HG03139 (cell line): Measurements from ENCODE around the gene IL36RN.

ENCODE experiments used
- ATAC-seq: cut with Tn5 transposase; IDR thresholded peaks from one replicate; pipeline ENCODE4 v1.9.1; 2021; ENCODE audit not compliant: unreplicated experiment

Gene IL36RN

DNA sequence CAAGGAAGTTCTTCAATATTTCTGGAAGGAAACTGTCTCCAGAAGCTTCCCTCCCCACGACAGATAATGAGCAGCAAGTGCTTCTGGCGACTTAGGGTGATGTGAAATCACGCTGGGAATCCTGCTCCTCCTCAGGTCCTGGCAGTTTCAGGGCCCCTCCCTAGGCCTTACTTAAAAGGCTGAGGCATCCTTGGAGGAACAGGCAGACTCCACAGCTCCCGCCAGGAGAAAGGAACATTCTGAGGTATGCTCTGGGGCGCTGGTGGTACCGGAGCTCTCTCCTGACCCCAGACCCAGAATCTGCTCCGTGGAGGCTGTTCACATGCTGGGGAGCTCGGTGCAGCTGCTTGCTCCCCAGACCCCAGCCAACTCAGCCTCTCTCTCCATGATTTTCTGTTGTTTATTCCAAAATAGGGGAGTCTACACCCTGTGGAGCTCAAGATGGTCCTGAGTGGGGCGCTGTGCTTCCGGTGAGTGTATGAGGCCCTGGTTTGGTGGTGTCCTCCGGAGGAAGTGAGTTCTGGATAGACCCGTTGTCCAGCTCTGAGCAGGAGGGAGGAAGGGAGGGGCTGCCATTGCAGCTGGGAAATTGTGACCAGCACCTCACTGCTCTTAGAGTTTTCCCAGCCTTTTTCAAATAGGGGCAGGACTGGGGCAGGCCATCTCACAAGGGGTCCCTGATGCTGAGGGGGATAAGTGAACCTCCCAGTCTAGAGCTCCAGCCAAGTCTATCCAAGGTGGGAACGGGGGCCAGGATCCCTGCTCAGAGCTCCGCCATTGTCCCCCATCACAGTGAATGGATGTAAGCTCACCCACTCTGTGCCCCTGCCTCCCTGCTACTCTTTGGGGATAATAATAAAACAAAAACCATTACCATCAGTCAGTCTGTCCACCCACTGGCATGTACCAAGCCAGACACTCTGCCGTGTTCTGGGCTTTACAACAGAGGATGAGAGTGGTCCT is at the start of gene IL36RN:
IL36RN (plus strand) TSS at position 201 of the 963 bp plus-strand sequence; CDS start at position 442, 241 bp downstream.
- no peak for ATAC-seq

DNA sequence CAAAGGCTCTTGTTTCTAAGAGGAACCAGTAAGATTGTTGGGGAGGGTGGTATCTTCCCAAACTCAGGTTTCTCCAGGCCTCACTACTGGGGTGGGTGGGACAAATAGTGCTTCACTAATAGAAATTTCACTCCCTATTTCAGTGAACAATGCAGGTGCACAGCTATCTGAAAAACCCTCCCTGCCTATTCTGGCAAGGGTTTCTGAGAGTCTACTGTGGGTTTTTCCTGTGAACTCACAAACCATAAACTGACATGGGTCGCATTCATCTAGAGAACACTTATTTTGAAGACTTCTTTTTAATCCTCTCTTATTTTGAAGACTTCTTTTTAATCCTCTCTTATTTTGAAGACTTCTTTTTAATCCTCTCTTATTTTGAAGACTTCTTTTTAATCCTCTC is 49.4 kb upstream of the IL36RN start:
- no peak for ATAC-seq

DNA sequence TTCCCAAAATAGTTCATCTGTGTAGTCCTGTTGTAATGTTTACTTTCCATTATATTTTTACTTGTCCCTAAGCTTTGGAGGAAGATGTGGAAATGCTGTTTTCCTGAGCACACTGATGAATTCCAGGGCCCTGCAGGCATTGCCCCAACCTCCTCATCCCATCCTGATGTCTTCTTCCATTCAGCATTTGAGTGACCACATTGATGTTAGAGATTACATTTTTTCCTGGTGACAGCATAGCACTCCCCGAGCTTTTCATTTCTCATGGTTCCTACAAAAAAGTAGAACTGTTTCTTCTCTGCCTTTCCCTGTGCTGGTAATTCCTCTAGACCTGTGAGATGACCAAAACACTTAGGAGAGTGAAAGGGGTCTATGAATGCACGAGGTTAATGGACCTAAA is 48.9 kb upstream of the IL36RN start:
- no peak for ATAC-seq

DNA sequence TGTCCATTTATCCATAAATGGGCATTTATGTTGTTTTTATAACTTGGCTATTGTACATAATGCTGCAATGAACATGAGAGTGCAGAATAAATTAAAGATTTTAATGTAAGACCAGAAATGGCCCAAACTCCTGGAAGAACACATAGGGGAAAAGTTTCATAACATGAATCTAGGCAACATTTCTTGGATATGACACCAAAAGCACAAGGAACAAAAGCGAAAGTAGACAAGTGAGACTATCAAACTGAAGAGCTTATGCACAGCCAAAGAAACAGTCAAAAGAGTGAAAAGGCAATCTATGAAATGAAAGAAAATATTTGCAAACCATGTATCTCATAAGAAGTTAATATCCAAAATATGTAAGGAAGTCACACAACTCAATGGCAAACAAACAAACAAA is 47.9 kb upstream of the IL36RN start:
- no peak for ATAC-seq

DNA sequence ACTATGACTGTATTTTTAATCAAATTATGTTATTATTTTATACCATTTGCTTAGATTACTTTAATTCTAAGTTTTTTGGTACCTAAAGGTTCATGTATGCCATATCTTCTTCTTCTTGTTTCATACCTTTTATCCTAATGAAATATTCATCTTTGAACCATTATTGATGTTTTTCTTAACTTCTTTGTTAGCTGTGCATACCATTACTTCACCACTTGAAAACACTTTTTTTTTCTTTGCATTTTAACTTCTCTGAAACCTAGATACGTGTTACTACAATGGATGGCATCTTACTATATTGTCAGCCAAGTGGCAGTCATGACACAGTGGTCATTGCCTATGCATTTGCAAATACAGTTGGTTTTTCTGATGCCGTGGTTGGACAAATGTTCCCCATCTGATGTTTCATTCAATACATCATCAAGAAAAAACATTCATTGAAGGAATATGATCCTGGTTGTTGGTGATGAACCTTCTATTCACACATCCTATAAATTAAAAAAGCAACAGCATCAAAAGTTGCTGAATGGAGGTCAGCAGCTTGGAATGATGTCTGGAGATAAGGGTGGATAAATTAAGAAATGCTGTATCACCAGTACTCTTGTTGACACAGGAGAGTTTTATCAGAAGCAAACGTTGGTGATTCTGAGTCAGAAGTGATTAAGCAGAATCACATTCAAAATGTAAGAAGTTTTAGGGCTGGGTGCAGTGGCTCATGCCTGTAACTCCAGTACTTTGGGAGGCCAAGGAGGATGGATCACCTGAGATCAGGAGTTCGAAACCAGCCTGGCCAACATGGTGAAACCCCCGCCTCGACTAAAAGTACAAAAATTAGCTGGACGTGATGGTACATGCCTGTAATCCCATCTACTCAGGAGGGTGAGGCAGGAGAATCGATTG is 46.3 kb upstream of the IL36RN start:
- no peak for ATAC-seq

DNA sequence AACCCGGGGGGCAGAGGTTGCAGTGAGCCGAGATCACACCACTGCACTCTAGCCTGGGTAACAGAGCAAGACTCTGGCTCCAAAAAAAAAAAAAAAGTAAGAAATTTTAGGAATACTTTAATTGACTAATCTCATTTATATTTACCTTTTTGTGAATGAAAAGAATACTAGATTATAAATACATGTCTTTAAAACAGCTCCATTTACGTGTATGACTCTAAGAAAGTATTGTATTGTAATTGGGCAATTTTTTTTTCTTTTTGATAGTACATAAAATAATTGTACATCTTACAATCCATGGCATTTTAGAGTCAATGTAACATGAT is 45.7 kb upstream of the IL36RN start:
- ATAC-seq: no peak

DNA sequence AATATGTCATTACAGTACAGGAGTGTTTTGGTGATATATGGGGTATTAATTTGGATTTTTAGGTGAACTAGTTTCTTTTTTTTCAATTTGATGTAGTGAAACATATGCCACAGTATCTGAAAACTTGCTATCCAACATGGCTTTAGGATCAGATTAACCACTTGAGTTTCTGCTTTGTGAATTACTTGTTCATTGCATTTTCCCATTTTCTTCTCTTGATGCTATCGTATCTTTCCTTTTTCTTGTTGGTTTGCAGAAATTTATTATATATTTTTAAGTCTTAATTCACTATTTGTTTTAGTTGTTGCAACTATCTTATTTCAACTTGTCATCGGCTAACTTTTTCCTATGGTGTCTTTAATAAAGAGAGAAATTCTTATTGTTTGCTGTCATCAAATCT is 44.9 kb upstream of the IL36RN start:
- ATAC-seq: no peak

DNA sequence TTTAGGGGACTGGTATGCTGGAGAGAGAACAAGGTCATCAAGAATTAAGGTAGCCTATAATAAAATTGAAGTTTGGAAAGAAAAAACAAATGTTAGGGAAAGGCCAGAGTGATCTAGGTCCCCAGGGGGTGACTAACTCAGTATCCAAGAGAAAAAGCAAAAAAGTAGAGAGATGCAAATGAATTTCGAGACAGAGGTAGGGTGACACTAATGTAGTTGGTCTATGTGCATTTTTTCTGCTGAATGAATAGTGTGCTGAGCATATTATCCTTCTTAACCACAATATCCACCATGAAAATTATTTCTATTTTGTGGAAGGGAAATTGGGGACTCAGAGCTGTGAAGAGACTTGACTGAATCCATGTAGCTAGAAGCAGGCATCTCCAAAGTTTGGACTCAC is 44.0 kb upstream of the IL36RN start:
- no peak for ATAC-seq

DNA sequence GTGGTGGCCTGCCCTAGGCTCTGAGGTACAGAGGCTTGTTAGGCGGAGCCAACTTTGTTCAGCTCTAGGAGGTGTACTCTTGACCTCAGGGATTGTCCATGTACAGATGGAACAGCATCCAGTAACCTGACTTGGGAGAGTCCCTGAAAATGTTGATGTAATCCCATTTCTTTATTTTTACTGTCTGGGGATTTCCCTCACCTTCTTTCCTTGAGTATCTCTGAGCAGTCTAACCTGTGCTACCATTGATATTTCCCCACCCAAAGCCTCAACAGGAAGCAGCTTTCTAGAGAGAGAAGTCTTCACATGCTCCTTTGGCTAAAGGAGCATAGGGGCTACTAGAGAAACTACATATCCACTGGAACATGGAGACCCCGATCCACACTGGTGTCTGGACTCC is 43.3 kb upstream of the IL36RN start:
- ATAC-seq: no peak

DNA sequence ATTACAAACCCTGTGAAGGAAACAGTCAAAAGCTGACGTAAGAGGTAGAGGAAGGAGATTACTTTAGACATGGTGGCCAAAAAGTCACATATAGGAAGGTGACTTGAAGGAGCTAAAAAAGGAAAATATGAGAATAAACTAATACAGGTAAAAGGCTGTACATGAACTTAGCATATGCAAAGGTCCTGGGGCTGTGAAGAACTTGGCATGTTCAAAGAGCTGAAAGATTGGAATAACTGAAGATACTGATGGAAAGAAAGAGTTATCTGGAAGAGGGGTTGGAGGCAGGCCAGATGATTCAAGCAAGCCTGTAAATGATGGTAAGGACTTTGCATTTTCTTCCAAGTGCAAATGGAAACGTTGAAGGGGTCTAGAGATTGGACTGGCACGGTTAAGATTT is 40.5 kb upstream of the IL36RN start:
- no peak for ATAC-seq

DNA sequence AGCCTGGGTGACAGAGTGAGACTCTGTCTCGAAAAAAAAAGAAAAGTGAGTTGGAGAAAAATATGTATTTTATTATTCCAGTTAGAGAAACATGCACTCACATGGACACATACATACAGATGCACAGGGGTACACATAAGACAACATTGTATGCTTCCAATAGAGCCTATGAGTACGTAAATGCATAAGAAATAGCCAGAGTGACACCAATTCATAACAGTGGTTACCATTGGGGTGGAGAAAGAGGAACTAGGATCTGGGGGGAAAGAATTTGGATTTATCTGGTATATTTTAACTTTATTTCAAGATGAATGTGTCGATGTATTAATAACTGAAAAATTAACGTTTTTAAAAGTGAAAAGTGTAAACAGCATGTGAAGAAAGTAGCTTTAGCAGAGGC is 37.7 kb upstream of the IL36RN start:
- ATAC-seq: no peak

DNA sequence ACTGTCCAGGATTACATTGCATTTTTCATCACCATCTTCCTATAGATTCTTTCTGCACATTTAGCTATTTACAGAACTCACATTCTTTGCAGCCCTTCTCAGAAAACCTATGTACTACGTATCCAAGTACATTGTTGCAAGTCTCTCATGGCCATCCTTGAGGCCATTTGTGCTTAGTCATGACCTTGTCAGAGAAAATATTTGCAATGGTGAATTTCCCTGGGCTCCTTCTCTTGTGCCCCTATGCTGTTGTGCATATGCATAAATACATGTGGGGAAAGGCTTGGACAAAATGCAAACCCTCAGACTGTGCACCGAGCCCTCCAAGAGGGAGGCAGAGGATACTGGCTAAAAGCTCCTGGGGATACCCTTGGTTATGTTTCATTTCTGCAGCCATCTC is 34.2 kb upstream of the IL36RN start:
- no peak for ATAC-seq

DNA sequence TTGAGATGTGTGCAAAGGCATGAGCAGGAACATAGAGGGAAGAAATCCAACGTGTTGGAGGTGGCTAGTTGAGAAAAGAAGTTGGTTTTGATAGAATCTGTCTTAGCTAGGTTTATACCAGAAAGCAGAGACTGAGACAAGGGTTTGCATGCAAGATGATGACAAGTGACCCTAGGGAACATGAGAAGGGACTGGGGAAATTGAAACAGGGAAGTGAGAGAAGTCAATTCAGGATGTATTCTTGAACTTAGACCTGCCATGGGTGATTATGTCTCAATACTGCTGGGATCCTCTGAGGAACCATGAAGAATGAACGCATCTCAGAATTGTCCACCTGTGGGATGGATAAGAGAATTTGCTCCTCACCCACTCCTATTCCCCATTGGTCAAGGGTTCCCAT is 33.3 kb upstream of the IL36RN start:
- no peak for ATAC-seq

DNA sequence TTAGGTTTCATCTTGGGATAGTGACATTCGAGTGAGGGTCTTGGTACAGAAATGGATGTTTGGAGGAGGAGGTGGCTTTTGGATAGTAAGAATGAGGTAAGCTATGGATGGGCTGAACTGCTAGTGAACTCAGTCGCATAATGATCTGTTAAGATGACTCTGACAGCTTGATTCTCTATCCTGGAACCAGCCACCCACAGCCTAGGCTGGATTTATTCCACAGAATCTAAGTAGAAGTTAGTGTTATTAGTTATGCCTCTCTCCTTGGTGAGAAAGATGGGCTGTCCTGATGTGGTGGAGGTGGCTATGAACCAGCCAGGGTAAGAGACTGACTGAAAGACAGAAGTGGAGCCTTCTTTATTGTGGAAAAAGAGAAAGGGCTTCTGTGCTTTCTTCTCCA is 31.3 kb upstream of the IL36RN start:
- ATAC-seq: no peak

DNA sequence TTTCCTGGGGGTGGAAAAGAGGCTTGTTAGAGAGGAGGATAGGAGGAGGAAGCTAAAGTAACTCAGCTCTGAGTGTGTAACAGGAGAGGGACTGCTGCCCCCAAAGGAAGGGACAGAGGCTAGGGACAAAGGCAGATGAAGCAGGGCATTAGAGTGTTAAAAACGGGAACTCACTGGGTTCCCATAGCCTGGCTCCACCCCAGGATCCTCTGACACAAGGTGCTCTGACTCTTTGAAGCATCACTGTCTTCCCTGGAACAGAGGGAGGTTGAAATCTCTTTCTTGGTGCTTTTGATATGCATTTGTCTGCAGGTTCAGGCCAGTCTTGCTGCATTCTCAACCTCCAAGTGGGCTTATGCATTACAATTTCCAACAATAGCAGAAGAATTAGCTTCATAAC is 30.9 kb upstream of the IL36RN start:
- ATAC-seq: no peak

DNA sequence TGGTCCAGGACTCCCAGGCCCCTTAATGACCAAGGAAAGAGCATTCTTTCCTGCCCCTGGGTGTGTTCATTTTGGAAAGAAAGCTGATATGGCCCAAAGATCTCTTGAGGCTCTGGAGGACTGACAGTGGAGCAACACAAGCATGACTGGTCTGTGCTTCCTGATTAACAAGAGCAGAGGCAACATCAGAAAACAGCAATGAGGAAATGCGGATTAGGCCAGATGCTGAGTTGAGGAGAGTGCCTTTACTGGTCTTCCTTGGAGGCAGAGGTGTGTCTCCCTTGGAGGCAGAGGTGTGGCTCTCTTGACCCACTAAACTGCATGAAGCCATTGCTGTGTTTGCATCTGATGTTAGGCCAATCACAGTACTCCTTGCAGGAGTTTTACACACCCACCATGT is 26.3 kb upstream of the IL36RN start:
- ATAC-seq: no peak

DNA sequence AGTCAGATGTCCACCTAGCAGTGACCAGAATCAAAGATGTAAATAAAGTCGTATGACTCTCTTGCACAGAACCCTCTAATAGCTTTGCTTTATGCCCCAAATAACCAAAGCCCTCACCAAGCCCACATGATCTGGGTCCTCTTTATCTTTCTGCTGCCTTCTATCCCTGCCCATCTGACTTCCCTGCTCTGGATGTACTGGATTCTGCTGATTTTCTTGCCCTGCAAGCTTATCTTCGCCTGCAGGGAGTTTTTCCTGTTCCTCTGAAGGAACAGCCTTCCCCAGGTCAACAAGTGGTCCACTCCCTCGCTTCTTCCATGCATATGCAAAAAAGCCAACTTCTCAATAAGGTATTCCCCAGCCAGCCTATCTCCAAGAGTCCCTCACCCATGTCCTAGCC is 25.0 kb upstream of the IL36RN start:
- ATAC-seq: no peak

DNA sequence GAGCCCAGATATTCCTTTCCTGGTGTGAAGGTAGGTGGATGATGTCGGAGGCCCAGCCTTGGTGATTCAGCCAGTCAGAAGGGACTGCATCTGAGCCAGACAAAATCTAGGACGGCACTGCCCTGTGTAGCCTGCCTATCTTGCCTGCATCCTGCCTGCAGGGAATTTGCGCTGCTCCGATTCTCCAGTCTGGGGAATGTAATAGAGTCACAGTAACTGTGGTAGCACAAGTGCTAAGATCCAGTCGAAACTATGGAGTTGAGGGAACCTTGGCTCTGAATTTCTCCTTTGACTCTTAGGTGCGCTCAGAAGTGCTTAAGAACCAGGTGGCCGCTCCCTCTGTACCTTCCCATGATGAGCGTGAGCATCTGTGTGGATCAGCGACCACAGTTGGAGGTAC is 22.2 kb upstream of the IL36RN start:
- no peak for ATAC-seq

DNA sequence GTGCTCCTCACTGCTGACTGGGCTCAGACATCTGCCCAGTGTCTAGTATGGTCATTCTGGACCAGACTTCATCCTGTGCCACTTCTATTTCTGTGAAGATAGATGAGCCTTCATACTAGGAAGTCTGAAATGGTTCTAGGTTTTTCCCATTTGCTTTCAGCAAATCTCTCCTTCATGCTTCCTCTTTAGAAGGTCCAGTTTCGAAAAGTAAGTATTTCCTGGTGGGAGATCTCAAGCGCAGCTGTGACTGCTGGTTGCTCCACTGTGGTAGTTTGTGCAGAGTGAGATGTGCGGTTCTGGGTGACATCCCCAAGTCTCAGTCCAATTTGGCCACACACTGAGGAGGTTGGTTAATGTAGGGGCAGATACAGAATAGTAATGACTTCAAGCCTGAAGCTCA is 20.7 kb upstream of the IL36RN start:
- no peak for ATAC-seq

DNA sequence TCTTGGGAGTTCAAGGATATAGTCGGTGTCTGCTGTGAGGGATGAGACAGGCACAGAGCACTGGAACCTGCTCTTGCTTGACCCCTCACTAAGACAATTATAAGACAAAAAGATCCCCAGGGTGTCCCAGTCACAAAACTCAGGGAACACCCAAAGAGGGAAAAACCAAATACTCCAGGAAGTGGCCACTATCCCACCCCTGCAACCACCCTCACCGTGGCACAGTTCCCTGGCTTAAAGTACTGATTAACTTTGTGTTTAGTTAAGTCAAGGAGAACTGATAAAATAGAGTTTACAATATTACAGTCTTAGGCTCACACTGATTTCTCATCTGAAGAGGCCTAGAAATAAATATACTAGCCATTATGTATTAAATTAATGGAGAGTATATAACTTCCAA is 19.8 kb upstream of the IL36RN start:
- ATAC-seq: no peak

DNA sequence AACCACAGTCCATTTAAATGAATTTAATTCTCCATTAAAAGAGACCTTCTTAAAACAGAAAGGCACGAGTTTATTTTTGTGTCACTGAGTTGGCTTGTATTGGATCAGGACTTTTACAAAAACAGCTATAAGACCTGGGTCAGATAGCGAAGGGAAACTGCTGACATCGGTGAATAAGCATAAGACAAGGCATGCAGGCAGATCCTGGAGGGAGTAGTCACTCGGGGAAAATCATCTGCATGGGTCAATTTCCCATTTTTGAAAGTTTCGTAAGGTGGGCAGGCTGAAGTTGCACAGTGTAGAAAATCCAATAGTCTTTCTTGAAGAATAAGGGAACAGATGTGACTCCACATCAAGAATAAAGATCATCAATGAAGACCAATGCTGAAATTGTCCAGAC is 19.3 kb upstream of the IL36RN start:
- no peak for ATAC-seq

DNA sequence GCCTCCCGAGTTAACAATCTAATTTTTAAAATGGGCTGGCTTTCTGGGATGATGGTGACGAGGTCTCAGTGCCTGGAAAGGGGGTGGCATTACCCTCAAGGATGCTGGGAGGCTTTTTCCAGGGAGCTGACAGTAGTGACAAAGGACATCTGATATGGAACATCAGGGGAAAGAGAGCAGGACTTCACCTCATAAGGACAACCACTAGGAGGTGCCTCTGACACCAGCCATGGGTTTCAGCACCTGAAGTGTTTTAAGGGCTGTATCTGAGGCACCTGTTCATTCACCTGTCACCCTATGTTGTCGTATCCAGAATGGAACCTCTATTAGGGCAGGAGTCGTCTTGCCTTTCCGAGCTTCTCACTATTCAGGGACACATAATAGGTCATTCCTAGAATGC is 17.1 kb upstream of the IL36RN start:
- no peak for ATAC-seq
